ENCODE results near the gene PIP4P1.

PIP4P1 gene

GRCh38 chr14:20435582-20436362, 25.5 kb downstream of the PIP4P1 start, which contains the start of gene KLHL33:
KLHL33 (minus strand) TSS chr14:20436166; CDS start chr14:20435811, 355 bp downstream.
- no peaks in the 10 kb centered on the region for H4K20me1 ChIP-seq (ENCODE audit: control insufficient read depth, insufficient read depth, low read depth, low read length)
- no peaks in the 10 kb centered on the region for H3K9me2 ChIP-seq (replicated peaks; ENCODE audit: control insufficient read depth, low read length)
- TF ChIP-seq EZH2phosphoT487 (IDR thresholded peaks at IDR 0.05; ENCODE audit: borderline replicate concordance, low read length) (no peak), CTCF (IDR thresholded peaks at IDR 0.05; ENCODE audit: low read depth, low read length, poor library complexity, severe bottlenecking) (no peak)
- H3K27me3 ChIP-seq (ENCODE audit: control insufficient read depth, low read length): no peaks in the 10 kb centered on the region
- H3K9me3 ChIP-seq (ENCODE audit: control insufficient read depth, insufficient read depth, low read length): no peaks in the 10 kb centered on the region
- no peak within 1 kb of the TSS for H3K4me3 ChIP-seq (ENCODE audit: low read length)
- no peaks in the 10 kb centered on the region for H3K36me3 ChIP-seq (ENCODE audit: control insufficient read depth, low read length)
- H3K4me1 ChIP-seq (ENCODE audit: control insufficient read depth, low read length): peaks cover 21% of the 10 kb centered on the region
- no peak within 1 kb of the TSS for H3K4me2 ChIP-seq (ENCODE audit: low read length)
- no peaks in the 10 kb centered on the region for H3F3A ChIP-seq (ENCODE audit: control insufficient read depth, insufficient read depth)
- H3K79me2 ChIP-seq (ENCODE audit: control insufficient read depth, low read length): no peaks in the 10 kb centered on the region
- no peak within 1 kb of the TSS for H3K27ac ChIP-seq (ENCODE audit: low read depth, low read length)

- Histone ChIP-seq H3K4me3 (ENCODE audit: low read length) (no peak overlapping the region), H3K27me3 (ENCODE audit: control insufficient read depth, low read length) (no peaks in the 10 kb centered on the region), H3K4me1 (ENCODE audit: control insufficient read depth, low read length) (peaks cover 18% of the 10 kb centered on the region), H3K27ac (ENCODE audit: low read depth, low read length) (no peak overlapping the region), H3K36me3 (ENCODE audit: control insufficient read depth, low read length) (no peaks in the 10 kb centered on the region), H3K79me2 (ENCODE audit: control insufficient read depth, low read length) (no peaks in the 10 kb centered on the region), H3F3A (ENCODE audit: control insufficient read depth, insufficient read depth) (no peaks in the 10 kb centered on the region), H3K9me3 (ENCODE audit: control insufficient read depth, insufficient read depth, low read length) (no peaks in the 10 kb centered on the region), H3K9me2 (replicated peaks; ENCODE audit: control insufficient read depth, low read length) (no peaks in the 10 kb centered on the region), H3K4me2 (ENCODE audit: low read length) (no peak overlapping the region), H4K20me1 (ENCODE audit: control insufficient read depth, insufficient read depth, low read depth, low read length) (no peaks in the 10 kb centered on the region)
- no peak for TF ChIP-seq CTCF (IDR thresholded peaks at IDR 0.05; ENCODE audit: low read depth, low read length, poor library complexity, severe bottlenecking)
- TF ChIP-seq EZH2phosphoT487 (IDR thresholded peaks at IDR 0.05; ENCODE audit: borderline replicate concordance, low read length): no peak
Measured at GRCh38 chr14:20434701-20435581, 26.3 kb downstream of the PIP4P1 start.

GRCh38 chr14:20429801-20430669, 31.2 kb downstream of the PIP4P1 start:
- Histone ChIP-seq H3K27ac (ENCODE audit: low read depth, low read length) (no peak overlapping the region), H3K79me2 (ENCODE audit: control insufficient read depth, low read length) (no peaks in the 10 kb centered on the region), H3K27me3 (ENCODE audit: control insufficient read depth, low read length) (no peaks in the 10 kb centered on the region), H3K36me3 (ENCODE audit: control insufficient read depth, low read length) (no peaks in the 10 kb centered on the region), H3K4me2 (ENCODE audit: low read length) (no peak overlapping the region), H3F3A (ENCODE audit: control insufficient read depth, insufficient read depth) (peaks cover 8% of the 10 kb centered on the region; the same call in 1 of the 2 replicates), H3K9me3 (ENCODE audit: control insufficient read depth, insufficient read depth, low read length) (no peaks in the 10 kb centered on the region), H3K4me3 (ENCODE audit: low read length) (no peak overlapping the region), H4K20me1 (ENCODE audit: control insufficient read depth, insufficient read depth, low read depth, low read length) (no peaks in the 10 kb centered on the region), H3K4me1 (ENCODE audit: control insufficient read depth, low read length) (peaks cover 39% of the 10 kb centered on the region), H3K9me2 (replicated peaks; ENCODE audit: control insufficient read depth, low read length) (no peaks in the 10 kb centered on the region)
- no peak for TF ChIP-seq EZH2phosphoT487 (IDR thresholded peaks at IDR 0.05; ENCODE audit: borderline replicate concordance, low read length)
- no peak for TF ChIP-seq CTCF (IDR thresholded peaks at IDR 0.05; ENCODE audit: low read depth, low read length, poor library complexity, severe bottlenecking)
